Body of pancreas (tissue), 4 donors: ENCODE measurements around the gene FECH. TPM values are rescaled to one million over a fixed set of nuclear protein-coding genes. Genes with fewer than 3 reads are reported as not detected.

Source experiments
- ATAC-seq: fragments of 150-250 bp; one replicate; pipeline ENCODE4 v1.9.1; 2016
- DNase-seq, 4 donors: peaks; one replicate each; pipeline ENCODE4 v3.0.0-alpha.2; 2019
- H3K27ac ChIP-seq, 4 donors: fragments of 200-600 bp; sonication (generic); 1 replicate in 3 of 4; 2 replicates in 1 of 4; pipeline versions ENCODE4 v1.5.1 to v1.6.1; 2016 to 2019; ENCODE audit warnings: mild to moderate bottlenecking in 1 of 4, mixed read lengths in 1 of 4, moderate library complexity in 1 of 4
- H3K27me3 ChIP-seq, 2 donors: fragments of 200-600 bp; sonication (generic); one replicate each; pipeline ENCODE4 v1.6.0; 2016; ENCODE audit warnings: mild to moderate bottlenecking in 1 of 2
- H3K36me3 ChIP-seq, 2 donors: fragments of 200-600 bp; sonication (generic); replicated peaks in 1 of 2; 2 replicates each; pipeline ENCODE4 v1.5.1; 2016; ENCODE audit warnings: low read depth in 2 of 2; ENCODE audit not compliant: insufficient read depth in 1 of 2
- H3K4me1 ChIP-seq: fragments of 200-600 bp; sonication (generic); one replicate; pipeline ENCODE4 v1.6.0; 2016
- H3K4me3 ChIP-seq, 2 donors: fragments of 200-600 bp; sonication (generic); 1 replicate in 1 of 2; 2 replicates in 1 of 2; pipeline ENCODE4 v1.5.1; 2016 to 2019
- H3K9me3 ChIP-seq, 3 donors: fragments of 200-600 bp; sonication (generic); 1 replicate in 2 of 3; 2 replicates in 1 of 3; pipeline ENCODE4 v1.5.1; 2016
- CTCF ChIP-seq, 7 experiments: fragments of 450-650 bp in 4 of 7; fragments of 200-600 bp in 3 of 7; sonication (generic) in 3 of 7; IDR thresholded peaks; one replicate each; pipeline ENCODE4 v1.5.1; 2016 to 2019; ENCODE audit warnings: antibody characterized with exemption in 7 of 7
- POLR2A ChIP-seq, 3 donors: fragments of 450-650 bp; IDR thresholded peaks; one replicate each; pipeline ENCODE4 v1.6.1; 2016; ENCODE audit warnings: antibody characterized with exemption in 3 of 3, mild to moderate bottlenecking in 2 of 3
- WGBS, 2 donors: methylation state at CpG; one replicate each; pipeline ENCODE4 v1.1.5; 2017; 5-methylcytosine and 5-hydroxymethylcytosine counted together
- intact Hi-C: fragments of 100-400 bp; cut with DNase I; formaldehyde crosslinking; loops from one replicate; pipeline ENCODE4 v1.15.1; 2023
- total RNA-seq, 2 donors: library from RNA; depleted of rRNA; stranded (reverse); fragments of >200 nt; gene quantifications; one replicate each; pipeline ENCODE4 v1.1.0, GENCODE V29; 2016

The FECH gene
- total RNA-seq, 2 donors from 2014 or later = 16.8 to 20.0 TPM

GRCh38 chr18:57534511-57534909 lies 52.0 kb downstream of the FECH start:
- TF ChIP-seq CTCF (IDR thresholded peaks at IDR 0.05) (no peak), POLR2A (IDR thresholded peaks at IDR 0.05) (no peak)
- H3K36me3 ChIP-seq = no peaks in the 10 kb centered on the region
- H3K9me3 ChIP-seq = no peaks in the 10 kb centered on the region
- DNase-seq = no peak
- no peak for ATAC-seq
- no peaks in the 10 kb centered on the region for H3K27me3 ChIP-seq
- no peaks in the 10 kb centered on the region for H3K4me1 ChIP-seq
- no peak overlapping the region for H3K27ac ChIP-seq
- intact Hi-C loops = no loop called here
- no peak overlapping the region for H3K4me3 ChIP-seq

GRCh38 chr18:57533868-57534510 lies 52.5 kb downstream of the FECH start:
- no peak for TF ChIP-seq POLR2A (IDR thresholded peaks at IDR 0.05)
- TF ChIP-seq CTCF (IDR thresholded peaks at IDR 0.05) = no peak
- WGBS, 2 donors = 64 to 65% methylated on average over 4 of the region's 4 CpGs
- Histone ChIP-seq H3K9me3 (no peaks in the 10 kb centered on the region), H3K27ac (no peak overlapping the region), H3K4me1 (no peaks in the 10 kb centered on the region), H3K4me3 (no peak overlapping the region), H3K27me3 (no peaks in the 10 kb centered on the region), H3K36me3 (no peaks in the 10 kb centered on the region)
- intact Hi-C loops = no loop called here
- DNase-seq (no peak), ATAC-seq (no peak)

GRCh38 chr18:57533006-57533867 lies 53.3 kb downstream of the FECH start:
- Histone ChIP-seq H3K4me1 (no peaks in the 10 kb centered on the region), H3K27ac (no peak overlapping the region), H3K27me3 (no peaks in the 10 kb centered on the region), H3K9me3 (no peaks in the 10 kb centered on the region), H3K36me3 (no peaks in the 10 kb centered on the region), H3K4me3 (no peak overlapping the region)
- no peak for TF ChIP-seq POLR2A (IDR thresholded peaks at IDR 0.05)
- no peak for TF ChIP-seq CTCF (IDR thresholded peaks at IDR 0.05)
- WGBS, 2 donors = 44 to 48% methylated on average over 16 of the region's 16 CpGs
- ATAC-seq = peak; percentile 30
- intact Hi-C loops = no loop called here
- no peak for DNase-seq

- no peaks in the 10 kb centered on the region for H3K4me1 ChIP-seq
- H3K27me3 ChIP-seq = no peaks in the 10 kb centered on the region
- no peaks in the 10 kb centered on the region for H3K36me3 ChIP-seq
- H3K9me3 ChIP-seq = no peaks in the 10 kb centered on the region
- TF ChIP-seq CTCF (IDR thresholded peaks at IDR 0.05) = no peak
- no peak for TF ChIP-seq POLR2A (IDR thresholded peaks at IDR 0.05)
- ATAC-seq (no peak), DNase-seq (no peak)
- H3K27ac ChIP-seq = no peak overlapping the region
- H3K4me3 ChIP-seq = no peak overlapping the region
- intact Hi-C loops = no loop called here
- WGBS, 2 donors = 65 to 76% methylated on average over 7 of the region's 7 CpGs
Observed at GRCh38 chr18:57529151-57529550, 57.4 kb downstream of the FECH start.
